ENCODE results near the gene SPATS2L. TPM values are rescaled to one million over a fixed set of nuclear protein-coding genes. Genes with fewer than 3 reads are reported as not detected.
A peak's percentile ranks its signal among the peaks of the same experiment; 100 is the strongest.

Gene SPATS2L
- total and polyA plus RNA-seq, 2 of the 13 experiments (the other 11 are each of a cell fraction or from before 2014, with no cell fraction given): 154 to 212 TPM

DNA sequence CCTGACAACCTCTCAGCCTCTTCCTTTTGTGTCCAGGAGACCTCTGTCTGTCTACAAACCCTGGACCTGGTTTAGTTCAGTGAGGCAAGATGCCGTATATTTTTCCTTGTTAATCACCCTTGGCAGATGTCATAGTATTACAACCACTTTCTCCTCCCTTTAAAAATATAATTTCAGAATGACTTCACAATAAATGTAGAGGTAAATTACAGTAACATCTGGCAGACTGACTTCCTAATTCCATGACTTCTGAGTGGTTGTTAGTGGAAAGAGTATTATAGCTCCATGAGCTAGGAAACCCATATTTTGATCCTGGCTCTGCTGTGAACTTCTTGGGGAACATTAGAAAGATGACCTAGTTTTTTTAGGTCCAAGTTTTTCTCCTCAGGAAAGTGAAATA lies 39.5 kb downstream of the SPATS2L start:
- intact Hi-C loops (cut with micrococcal nuclease; ENCODE audit: unreplicated experiment): no loop called here
- ATAC-seq: no peak
- POLR2A ChIA-PET: no interaction called here

DNA sequence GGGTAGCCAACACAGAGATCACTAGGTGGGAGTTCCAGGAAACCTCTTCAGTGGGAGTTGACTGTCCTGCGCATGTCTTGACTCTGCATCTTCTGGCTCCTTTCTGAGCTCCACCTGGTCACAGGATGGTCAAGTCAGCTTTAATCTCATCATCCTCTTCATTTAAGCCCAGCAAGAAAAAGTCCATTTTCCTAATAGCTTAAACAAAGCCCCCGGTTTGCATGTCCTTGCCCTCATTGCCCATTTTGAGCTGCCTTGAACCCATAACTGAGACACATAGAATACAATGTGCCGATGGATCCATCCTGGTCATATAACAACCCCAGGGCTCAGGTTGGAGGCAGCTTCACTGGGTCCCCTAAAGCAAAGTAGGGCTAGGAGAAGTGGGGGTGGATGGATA lies 40.8 kb downstream of the SPATS2L start:
- H3K4me3 ChIP-seq (replicated peaks in 1 of 3; ENCODE audit: insufficient read depth in 1 of 3, low read depth in 2 of 3, low read length in 3 of 3): no peak overlapping the region
- peaks cover 31% of the 10 kb centered on the region for H3K4me1 ChIP-seq (ENCODE audit: insufficient read depth, low read length)
- 100% methylated on average over 3 of the region's 3 CpGs for WGBS (ENCODE audit: low lambda C conversion rate)
- ChIA-PET CTCF (ENCODE audit: low intra/inter-chr PET ratio, low total read pairs) (no interaction called here), POLR2A (interaction anchor here (0.9 kb wide), 1 partner anchor 10 kb away, joined by 3 read pairs; no protein-coding TSS in a partner anchor)
- H3K4me2 ChIP-seq (ENCODE audit: low read depth, low read length): no peak overlapping the region
- no peak for DNase-seq (ENCODE audit: low spot score)
- intact Hi-C loops (cut with micrococcal nuclease; ENCODE audit: unreplicated experiment) (no loop called here), in situ Hi-C loops (cut with HindIII; ENCODE audit: extremely low pct_ligation_motif_present, low pct_unique_long_range_greater_than_20kb) (no loop called here)
- peaks cover 62% of the 10 kb centered on the region for H4K20me1 ChIP-seq (ENCODE audit: insufficient read depth, low read length)
- peaks cover 97% of the 10 kb centered on the region for H3K79me2 ChIP-seq (ENCODE audit: insufficient read depth, low read length)
- H3K27ac ChIP-seq (ENCODE audit: extremely low read length, insufficient read depth, low read length): no peak overlapping the region
- no peaks in the 10 kb centered on the region for H3K9me3 ChIP-seq (ENCODE audit: low read length)
- TF ChIP-seq, protein P1, sequence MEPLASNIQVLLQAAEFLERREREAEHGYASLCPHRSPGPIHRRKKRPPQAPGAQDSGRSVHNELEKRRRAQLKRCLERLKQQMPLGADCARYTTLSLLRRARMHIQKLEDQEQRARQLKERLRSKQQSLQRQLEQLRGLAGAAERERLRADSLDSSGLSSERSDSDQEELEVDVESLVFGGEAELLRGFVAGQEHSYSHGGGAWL (CRISPR knock-in tag; IDR thresholded peaks at IDR 0.05): no peak
- TF ChIP-seq RBM22 (optimal IDR thresholded peaks at IDR 0.05; ENCODE audit: low read length): peak; percentile 93
- TF ChIP-seq BCL6 (CRISPR knock-in tag; IDR thresholded peaks at IDR 0.05): no peak
- TF ChIP-seq LCORL (IDR thresholded peaks at IDR 0.05): no peak
- no peak for TF ChIP-seq LCORL (CRISPR knock-in tag; IDR thresholded peaks at IDR 0.05)
- no peak for TF ChIP-seq ZNF558 (CRISPR knock-in tag; IDR thresholded peaks at IDR 0.05; ENCODE audit: borderline replicate concordance)
- no peak for TF ChIP-seq U2AF1 (optimal IDR thresholded peaks at IDR 0.05; ENCODE audit: low read depth, low read length)
- FAIRE-seq: no peak
- no peak for ATAC-seq
- BruUV-seq (replicated peaks): no TSS peak
- no peaks in the 10 kb centered on the region for H3K27me3 ChIP-seq (ENCODE audit: control insufficient read depth in 1 of 2, insufficient read depth in 2 of 2, low read length in 2 of 2)
- H3K9ac ChIP-seq (ENCODE audit: insufficient read depth, low read depth, low read length): no peak overlapping the region
- H3K36me3 ChIP-seq (replicated peaks in 1 of 2; ENCODE audit: control insufficient read depth in 1 of 2, insufficient read depth in 2 of 2, low read length in 2 of 2): peaks cover 10 to 25% of the 10 kb centered on the region in 2 experiments
- H2AFZ ChIP-seq (ENCODE audit: low read length): no peak overlapping the region

More for the DNA sequence above, 39.5 kb downstream of the SPATS2L start:
- H3K9ac ChIP-seq (ENCODE audit: insufficient read depth, low read depth, low read length): no peak overlapping the region
- no peak overlapping the region for H3K4me3 ChIP-seq (replicated peaks in 1 of 3; ENCODE audit: insufficient read depth in 1 of 3, low read depth in 2 of 3, low read length in 3 of 3)
- H3K4me2 ChIP-seq (ENCODE audit: low read depth, low read length): no peak overlapping the region
- in situ Hi-C loops (cut with HindIII; ENCODE audit: extremely low pct_ligation_motif_present, low pct_unique_long_range_greater_than_20kb): no loop called here
- H4K20me1 ChIP-seq (ENCODE audit: insufficient read depth, low read length): peaks cover 63% of the 10 kb centered on the region
- peaks cover 96% of the 10 kb centered on the region for H3K79me2 ChIP-seq (ENCODE audit: insufficient read depth, low read length)
- H3K27me3 ChIP-seq (ENCODE audit: control insufficient read depth in 1 of 2, insufficient read depth in 2 of 2, low read length in 2 of 2): no peaks in the 10 kb centered on the region
- peaks cover 21% of the 10 kb centered on the region for H3K4me1 ChIP-seq (ENCODE audit: insufficient read depth, low read length)
- FAIRE-seq (no peak), DNase-seq (ENCODE audit: low spot score) (no peak)
- 100% methylated on average over 1 of the region's 1 CpG for WGBS (ENCODE audit: low lambda C conversion rate)
- BruUV-seq (replicated peaks): no TSS peak
- CTCF ChIA-PET (ENCODE audit: low intra/inter-chr PET ratio, low total read pairs): no interaction called here
- H3K36me3 ChIP-seq (replicated peaks in 1 of 2; ENCODE audit: control insufficient read depth in 1 of 2, insufficient read depth in 2 of 2, low read length in 2 of 2): peaks cover 13 to 33% of the 10 kb centered on the region in 2 experiments
- H3K27ac ChIP-seq (ENCODE audit: extremely low read length, insufficient read depth, low read length): no peak overlapping the region
- no peak overlapping the region for H2AFZ ChIP-seq (ENCODE audit: low read length)
- H3K9me3 ChIP-seq (ENCODE audit: low read length): no peaks in the 10 kb centered on the region
- TF ChIP-seq RBM22 (optimal IDR thresholded peaks at IDR 0.05; ENCODE audit: low read length) (peak; percentile 76), ZNF121 (CRISPR knock-in tag; IDR thresholded peaks at IDR 0.05) (no peak)
